WTC11 (cell line): Measurements from ENCODE around the gene MAST4.

ENCODE experiments used
- CREB1 ChIP-seq: sonication (generic); formaldehyde crosslinking; IDR thresholded peaks from 2 replicates; pipeline ENCODE4 v1.8.0; 2023; ENCODE audit warnings: mild to moderate bottlenecking, missing genetic modification reagents
- MYBL2 ChIP-seq: sonication (generic); formaldehyde crosslinking; IDR thresholded peaks from 2 replicates; pipeline ENCODE4 v1.8.1; 2023; ENCODE audit warnings: mild to moderate bottlenecking, moderate library complexity, missing genetic modification reagents
- TEAD1 ChIP-seq: sonication (generic); formaldehyde crosslinking; IDR thresholded peaks from 2 replicates; pipeline ENCODE4 v1.8.0; 2022; ENCODE audit warnings: mild to moderate bottlenecking, missing genetic modification reagents
- TF ChIP-seq, protein P1 (sequence below): sonication (generic); formaldehyde crosslinking; IDR thresholded peaks from 2 replicates; pipeline ENCODE4 v1.8.1; 2022; ENCODE audit warnings: mild to moderate bottlenecking, moderate library complexity, missing genetic modification reagents
- TF ChIP-seq, protein P2 (sequence below): fragments of 200-600 bp; IDR thresholded peaks from 2 replicates; pipeline ENCODE4 v1.8.0; 2022; ENCODE audit warnings: antibody characterized with exemption
- TF ChIP-seq, protein P3 (sequence below): sonication (generic); formaldehyde crosslinking; IDR thresholded peaks from 2 replicates; pipeline ENCODE4 v1.8.0; 2022; ENCODE audit warnings: mild to moderate bottlenecking, missing genetic modification reagents
- TF ChIP-seq, protein P4 (sequence below): sonication (generic); formaldehyde crosslinking; IDR thresholded peaks from 2 replicates; pipeline ENCODE4 v1.8.1; 2023; ENCODE audit warnings: mild to moderate bottlenecking, moderate library complexity, missing genetic modification reagents
- TF ChIP-seq, protein P5 (sequence below): sonication (generic); formaldehyde crosslinking; IDR thresholded peaks from 2 replicates; pipeline ENCODE4 v1.8.1; 2023; ENCODE audit warnings: mild to moderate bottlenecking, missing genetic modification reagents
- TF ChIP-seq, protein P6 (sequence below): sonication (generic); formaldehyde crosslinking; IDR thresholded peaks from 2 replicates; pipeline ENCODE4 v1.8.1; 2022; ENCODE audit warnings: low read depth, mild to moderate bottlenecking, moderate library complexity, missing genetic modification reagents, borderline replicate concordance

DNA sequence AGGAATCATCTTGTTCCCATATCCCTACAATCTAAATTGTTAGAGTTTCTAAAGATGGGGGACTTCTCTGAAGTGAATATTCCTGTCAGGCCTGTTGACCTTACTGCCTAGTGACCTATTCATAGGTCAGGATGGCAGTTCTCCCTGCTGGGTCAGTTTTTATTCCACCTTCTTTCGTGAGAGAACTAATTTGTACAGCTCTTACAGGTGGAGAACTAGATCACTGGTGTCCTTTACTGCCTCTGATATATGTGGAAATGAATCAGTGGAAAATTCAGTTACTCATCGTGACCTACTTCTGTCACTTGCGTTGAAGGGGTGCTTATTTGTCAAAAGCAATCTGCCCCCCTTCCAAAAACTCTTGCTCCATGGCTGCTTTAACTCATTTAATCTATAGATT lies 435.5 kb downstream of the MAST4 start:
- TF ChIP-seq, protein P1, sequence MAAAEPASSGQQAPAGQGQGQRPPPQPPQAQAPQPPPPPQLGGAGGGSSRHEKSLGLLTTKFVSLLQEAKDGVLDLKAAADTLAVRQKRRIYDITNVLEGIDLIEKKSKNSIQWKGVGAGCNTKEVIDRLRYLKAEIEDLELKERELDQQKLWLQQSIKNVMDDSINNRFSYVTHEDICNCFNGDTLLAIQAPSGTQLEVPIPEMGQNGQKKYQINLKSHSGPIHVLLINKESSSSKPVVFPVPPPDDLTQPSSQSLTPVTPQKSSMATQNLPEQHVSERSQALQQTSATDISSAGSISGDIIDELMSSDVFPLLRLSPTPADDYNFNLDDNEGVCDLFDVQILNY (CRISPR knock-in tag): no peak
- TF ChIP-seq, protein P2, sequence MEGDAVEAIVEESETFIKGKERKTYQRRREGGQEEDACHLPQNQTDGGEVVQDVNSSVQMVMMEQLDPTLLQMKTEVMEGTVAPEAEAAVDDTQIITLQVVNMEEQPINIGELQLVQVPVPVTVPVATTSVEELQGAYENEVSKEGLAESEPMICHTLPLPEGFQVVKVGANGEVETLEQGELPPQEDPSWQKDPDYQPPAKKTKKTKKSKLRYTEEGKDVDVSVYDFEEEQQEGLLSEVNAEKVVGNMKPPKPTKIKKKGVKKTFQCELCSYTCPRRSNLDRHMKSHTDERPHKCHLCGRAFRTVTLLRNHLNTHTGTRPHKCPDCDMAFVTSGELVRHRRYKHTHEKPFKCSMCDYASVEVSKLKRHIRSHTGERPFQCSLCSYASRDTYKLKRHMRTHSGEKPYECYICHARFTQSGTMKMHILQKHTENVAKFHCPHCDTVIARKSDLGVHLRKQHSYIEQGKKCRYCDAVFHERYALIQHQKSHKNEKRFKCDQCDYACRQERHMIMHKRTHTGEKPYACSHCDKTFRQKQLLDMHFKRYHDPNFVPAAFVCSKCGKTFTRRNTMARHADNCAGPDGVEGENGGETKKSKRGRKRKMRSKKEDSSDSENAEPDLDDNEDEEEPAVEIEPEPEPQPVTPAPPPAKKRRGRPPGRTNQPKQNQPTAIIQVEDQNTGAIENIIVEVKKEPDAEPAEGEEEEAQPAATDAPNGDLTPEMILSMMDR: no peak
- TF ChIP-seq, protein P3, sequence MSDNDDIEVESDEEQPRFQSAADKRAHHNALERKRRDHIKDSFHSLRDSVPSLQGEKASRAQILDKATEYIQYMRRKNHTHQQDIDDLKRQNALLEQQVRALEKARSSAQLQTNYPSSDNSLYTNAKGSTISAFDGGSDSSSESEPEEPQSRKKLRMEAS: no peak
- TF ChIP-seq TEAD1 (CRISPR knock-in tag) (no peak), CREB1 (no peak), MYBL2 (no peak)
- TF ChIP-seq, protein P4, sequence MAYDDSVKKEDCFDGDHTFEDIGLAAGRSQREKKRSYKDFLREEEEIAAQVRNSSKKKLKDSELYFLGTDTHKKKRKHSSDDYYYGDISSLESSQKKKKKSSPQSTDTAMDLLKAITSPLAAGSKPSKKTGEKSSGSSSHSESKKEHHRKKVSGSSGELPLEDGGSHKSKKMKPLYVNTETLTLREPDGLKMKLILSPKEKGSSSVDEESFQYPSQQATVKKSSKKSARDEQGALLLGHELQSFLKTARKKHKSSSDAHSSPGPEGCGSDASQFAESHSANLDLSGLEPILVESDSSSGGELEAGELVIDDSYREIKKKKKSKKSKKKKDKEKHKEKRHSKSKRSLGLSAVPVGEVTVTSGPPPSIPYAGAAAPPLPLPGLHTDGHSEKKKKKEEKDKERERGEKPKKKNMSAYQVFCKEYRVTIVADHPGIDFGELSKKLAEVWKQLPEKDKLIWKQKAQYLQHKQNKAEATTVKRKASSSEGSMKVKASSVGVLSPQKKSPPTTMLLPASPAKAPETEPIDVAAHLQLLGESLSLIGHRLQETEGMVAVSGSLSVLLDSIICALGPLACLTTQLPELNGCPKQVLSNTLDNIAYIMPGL (CRISPR knock-in tag): no peak
- TF ChIP-seq, protein P5, sequence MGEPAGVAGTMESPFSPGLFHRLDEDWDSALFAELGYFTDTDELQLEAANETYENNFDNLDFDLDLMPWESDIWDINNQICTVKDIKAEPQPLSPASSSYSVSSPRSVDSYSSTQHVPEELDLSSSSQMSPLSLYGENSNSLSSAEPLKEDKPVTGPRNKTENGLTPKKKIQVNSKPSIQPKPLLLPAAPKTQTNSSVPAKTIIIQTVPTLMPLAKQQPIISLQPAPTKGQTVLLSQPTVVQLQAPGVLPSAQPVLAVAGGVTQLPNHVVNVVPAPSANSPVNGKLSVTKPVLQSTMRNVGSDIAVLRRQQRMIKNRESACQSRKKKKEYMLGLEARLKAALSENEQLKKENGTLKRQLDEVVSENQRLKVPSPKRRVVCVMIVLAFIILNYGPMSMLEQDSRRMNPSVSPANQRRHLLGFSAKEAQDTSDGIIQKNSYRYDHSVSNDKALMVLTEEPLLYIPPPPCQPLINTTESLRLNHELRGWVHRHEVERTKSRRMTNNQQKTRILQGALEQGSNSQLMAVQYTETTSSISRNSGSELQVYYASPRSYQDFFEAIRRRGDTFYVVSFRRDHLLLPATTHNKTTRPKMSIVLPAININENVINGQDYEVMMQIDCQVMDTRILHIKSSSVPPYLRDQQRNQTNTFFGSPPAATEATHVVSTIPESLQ (CRISPR knock-in tag): no peak
- TF ChIP-seq, protein P6, sequence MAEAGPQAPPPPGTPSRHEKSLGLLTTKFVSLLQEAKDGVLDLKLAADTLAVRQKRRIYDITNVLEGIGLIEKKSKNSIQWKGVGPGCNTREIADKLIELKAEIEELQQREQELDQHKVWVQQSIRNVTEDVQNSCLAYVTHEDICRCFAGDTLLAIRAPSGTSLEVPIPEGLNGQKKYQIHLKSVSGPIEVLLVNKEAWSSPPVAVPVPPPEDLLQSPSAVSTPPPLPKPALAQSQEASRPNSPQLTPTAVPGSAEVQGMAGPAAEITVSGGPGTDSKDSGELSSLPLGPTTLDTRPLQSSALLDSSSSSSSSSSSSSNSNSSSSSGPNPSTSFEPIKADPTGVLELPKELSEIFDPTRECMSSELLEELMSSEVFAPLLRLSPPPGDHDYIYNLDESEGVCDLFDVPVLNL (CRISPR knock-in tag): no peak
